Neuron (in vitro differentiated cells): ENCODE data around the gene UBE2D4.

Experiments
- H2AFZ ChIP-seq: one replicate; pipeline ENCODE4 v1.6.1; 2013; ENCODE audit warnings: low read depth, mild to moderate bottlenecking, inconsistent platforms, low read length, moderate library complexity
- H3K27me3 ChIP-seq: one replicate; pipeline ENCODE4 v1.6.1; 2013; ENCODE audit warnings: low read length; ENCODE audit not compliant: insufficient read depth
- H3K36me3 ChIP-seq: one replicate; pipeline ENCODE4 v1.6.1; 2013; ENCODE audit warnings: low read length; ENCODE audit not compliant: insufficient read depth
- H3K4me1 ChIP-seq: one replicate; pipeline ENCODE4 v1.6.1; 2013; ENCODE audit warnings: low read length; ENCODE audit not compliant: insufficient read depth
- H3K4me3 ChIP-seq: 2 replicates; pipeline ENCODE4 v1.5.1; 2013; ENCODE audit warnings: mild to moderate bottlenecking, low read length, moderate library complexity
- H3K9me3 ChIP-seq: one replicate; pipeline ENCODE4 v1.6.1; 2013; ENCODE audit warnings: low read length

UBE2D4 gene

DNA sequence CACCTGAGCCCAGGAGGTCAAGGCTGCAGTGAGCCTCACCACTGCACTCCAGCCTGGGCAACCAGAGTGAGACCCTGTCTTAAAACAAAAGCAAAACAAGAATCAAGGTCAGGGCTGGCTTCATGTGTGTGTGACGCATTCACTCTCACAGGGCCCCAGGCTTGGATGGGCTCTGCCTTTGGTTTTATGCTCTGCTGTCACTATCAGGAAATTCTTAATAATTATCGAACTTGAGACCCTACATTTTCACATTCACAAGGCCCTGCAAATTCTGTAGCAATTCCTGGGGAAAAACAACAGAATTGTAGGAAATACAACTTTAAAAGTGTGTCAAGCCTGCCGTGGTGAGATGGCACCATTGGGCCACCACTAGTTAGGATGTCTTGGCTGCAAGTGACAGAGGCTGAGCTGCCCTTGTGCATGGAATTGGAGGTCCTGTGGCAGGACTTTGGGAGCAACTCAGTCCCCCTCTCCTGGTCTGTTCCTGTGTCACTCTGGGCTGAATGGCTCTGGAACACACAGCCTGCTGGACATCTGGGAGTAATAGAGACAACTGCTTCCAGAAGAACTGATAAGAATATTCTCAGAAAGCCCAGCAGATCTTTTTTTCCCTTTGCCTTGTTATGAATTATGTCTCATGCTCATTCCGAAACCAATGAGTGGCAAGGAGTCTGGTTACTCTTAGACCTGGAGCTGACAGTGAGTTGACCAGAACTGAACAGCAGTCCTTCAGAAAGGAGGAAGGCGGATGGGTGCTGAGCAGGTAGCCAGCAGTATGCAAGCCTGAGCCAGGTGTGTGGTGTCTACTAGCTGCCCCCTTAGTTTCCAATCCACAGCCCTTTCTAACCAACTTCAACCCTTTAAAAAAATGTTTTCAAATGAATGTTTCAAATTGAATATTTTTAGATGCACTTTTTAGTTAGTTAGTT is 3.6 kb downstream of the UBE2D4 start:
- Histone ChIP-seq H2AFZ (no peak overlapping the region), H3K4me1 (peaks cover 7% of the 10 kb centered on the region), H3K4me3 (no peak overlapping the region), H3K27me3 (no peaks in the 10 kb centered on the region), H3K36me3 (no peaks in the 10 kb centered on the region), H3K9me3 (peaks cover 2% of the 10 kb centered on the region)

GRCh38 chr7:43931346-43931745 is 5.1 kb downstream of the UBE2D4 start:
- H3K4me1 ChIP-seq: peaks cover 4% of the 10 kb centered on the region
- H2AFZ ChIP-seq: no peak overlapping the region
- no peaks in the 10 kb centered on the region for H3K27me3 ChIP-seq
- no peak overlapping the region for H3K4me3 ChIP-seq
- peaks cover 2% of the 10 kb centered on the region for H3K9me3 ChIP-seq
- H3K36me3 ChIP-seq: no peaks in the 10 kb centered on the region

- Histone ChIP-seq H3K36me3 (no peaks in the 10 kb centered on the region), H3K27me3 (no peaks in the 10 kb centered on the region), H3K4me3 (no peak overlapping the region), H3K9me3 (no peaks in the 10 kb centered on the region), H2AFZ (no peak overlapping the region), H3K4me1 (no peaks in the 10 kb centered on the region)
These were observed 7.8 kb downstream of the UBE2D4 start for GRCh38 chr7:43933902-43934560.

DNA sequence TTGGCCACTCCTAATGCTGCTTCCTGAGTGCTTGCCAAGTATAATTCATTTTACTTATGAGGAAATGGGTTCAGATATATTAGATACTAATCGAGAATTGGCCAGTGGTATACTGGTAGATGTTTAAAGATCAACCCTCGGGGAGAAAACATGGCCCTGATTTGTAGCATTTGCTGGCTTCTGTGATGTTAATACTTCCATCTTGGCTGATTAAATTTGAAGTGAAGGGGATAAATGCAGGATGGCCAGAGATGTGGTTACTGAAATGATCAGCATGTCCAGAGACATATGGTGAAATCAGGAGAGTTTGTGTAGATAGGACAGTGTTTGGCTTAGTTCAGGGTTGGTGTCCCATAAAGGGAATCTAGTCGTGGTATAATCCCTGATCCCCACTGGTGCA is 11.2 kb downstream of the UBE2D4 start:
- Histone ChIP-seq H3K36me3 (no peaks in the 10 kb centered on the region), H3K27me3 (no peaks in the 10 kb centered on the region), H3K4me3 (no peak overlapping the region), H3K4me1 (no peaks in the 10 kb centered on the region), H2AFZ (no peak overlapping the region), H3K9me3 (no peaks in the 10 kb centered on the region)

GRCh38 chr7:43938892-43939482 is 12.8 kb downstream of the UBE2D4 start:
- Histone ChIP-seq H3K4me3 (no peak overlapping the region), H3K4me1 (no peaks in the 10 kb centered on the region), H2AFZ (no peak overlapping the region), H3K27me3 (no peaks in the 10 kb centered on the region), H3K9me3 (no peaks in the 10 kb centered on the region), H3K36me3 (peaks cover 7% of the 10 kb centered on the region)

DNA sequence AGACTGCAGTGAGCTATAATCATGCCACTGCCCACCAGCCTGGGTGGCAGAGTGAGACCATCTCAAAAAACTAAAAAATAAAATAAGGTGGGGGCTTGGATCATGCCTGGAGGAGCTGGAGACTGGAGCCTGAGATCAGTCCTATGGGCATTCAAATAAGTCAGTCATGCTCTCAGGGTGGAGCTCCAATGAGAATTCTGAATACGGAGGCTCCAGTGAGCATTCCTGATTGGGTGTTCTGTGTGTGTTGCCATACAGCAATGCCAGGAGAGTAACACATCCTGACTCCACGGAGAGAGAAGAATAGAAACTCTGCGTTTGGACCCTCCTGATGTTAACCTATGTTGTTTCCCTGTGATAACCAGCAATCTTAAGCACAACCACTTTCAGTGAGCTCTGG is 16.0 kb downstream of the UBE2D4 start:
- Histone ChIP-seq H3K4me3 (no peak overlapping the region), H3K36me3 (peaks cover 13% of the 10 kb centered on the region), H3K9me3 (no peaks in the 10 kb centered on the region), H2AFZ (no peak overlapping the region), H3K4me1 (no peaks in the 10 kb centered on the region), H3K27me3 (no peaks in the 10 kb centered on the region)

GRCh38 chr7:43942997-43943396 is 16.8 kb downstream of the UBE2D4 start:
- peaks cover 13% of the 10 kb centered on the region for H3K36me3 ChIP-seq
- H2AFZ ChIP-seq: no peak overlapping the region
- no peak overlapping the region for H3K4me3 ChIP-seq
- no peaks in the 10 kb centered on the region for H3K4me1 ChIP-seq
- H3K9me3 ChIP-seq: no peaks in the 10 kb centered on the region
- no peaks in the 10 kb centered on the region for H3K27me3 ChIP-seq

- Histone ChIP-seq H3K27me3 (no peaks in the 10 kb centered on the region), H3K9me3 (no peaks in the 10 kb centered on the region), H3K4me3 (no peak overlapping the region), H3K4me1 (no peaks in the 10 kb centered on the region), H2AFZ (no peak overlapping the region), H3K36me3 (peaks cover 18% of the 10 kb centered on the region)
These were observed 17.4 kb downstream of the UBE2D4 start for GRCh38 chr7:43943417-43944187.

GRCh38 chr7:43944286-43944685 is 18.1 kb downstream of the UBE2D4 start:
- no peaks in the 10 kb centered on the region for H3K4me1 ChIP-seq
- no peaks in the 10 kb centered on the region for H3K9me3 ChIP-seq
- H3K27me3 ChIP-seq: no peaks in the 10 kb centered on the region
- H3K36me3 ChIP-seq: peaks cover 19% of the 10 kb centered on the region
- H3K4me3 ChIP-seq: no peak overlapping the region
- no peak overlapping the region for H2AFZ ChIP-seq

- Histone ChIP-seq H2AFZ (no peak overlapping the region), H3K9me3 (no peaks in the 10 kb centered on the region), H3K4me1 (no peaks in the 10 kb centered on the region), H3K4me3 (no peak overlapping the region), H3K27me3 (no peaks in the 10 kb centered on the region), H3K36me3 (peaks cover 24% of the 10 kb centered on the region)
These were observed 25.8 kb downstream of the UBE2D4 start for GRCh38 chr7:43952028-43952427.

DNA sequence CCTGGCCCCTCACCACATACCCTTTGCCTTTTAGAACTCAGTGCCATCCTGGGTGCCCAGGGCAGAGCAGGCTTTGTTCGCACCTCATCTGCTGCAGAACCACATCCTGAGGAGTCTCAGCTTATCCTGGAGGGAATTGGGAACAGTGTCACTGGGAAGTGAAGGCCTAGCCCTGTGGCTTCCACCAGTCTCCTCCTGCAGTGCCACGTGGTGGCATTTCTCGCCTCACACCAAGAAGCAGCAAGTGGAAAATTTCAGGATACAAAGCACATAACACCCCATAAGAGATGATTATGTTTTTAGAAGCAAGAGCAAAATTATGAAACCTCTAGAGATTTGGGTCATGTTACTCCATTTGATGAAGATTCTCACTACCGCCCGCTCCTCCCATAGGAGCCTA is 26.8 kb downstream of the UBE2D4 start:
- Histone ChIP-seq H3K9me3 (no peaks in the 10 kb centered on the region), H3K4me1 (no peaks in the 10 kb centered on the region), H3K36me3 (peaks cover 24% of the 10 kb centered on the region), H2AFZ (no peak overlapping the region), H3K27me3 (no peaks in the 10 kb centered on the region), H3K4me3 (no peak overlapping the region)

DNA sequence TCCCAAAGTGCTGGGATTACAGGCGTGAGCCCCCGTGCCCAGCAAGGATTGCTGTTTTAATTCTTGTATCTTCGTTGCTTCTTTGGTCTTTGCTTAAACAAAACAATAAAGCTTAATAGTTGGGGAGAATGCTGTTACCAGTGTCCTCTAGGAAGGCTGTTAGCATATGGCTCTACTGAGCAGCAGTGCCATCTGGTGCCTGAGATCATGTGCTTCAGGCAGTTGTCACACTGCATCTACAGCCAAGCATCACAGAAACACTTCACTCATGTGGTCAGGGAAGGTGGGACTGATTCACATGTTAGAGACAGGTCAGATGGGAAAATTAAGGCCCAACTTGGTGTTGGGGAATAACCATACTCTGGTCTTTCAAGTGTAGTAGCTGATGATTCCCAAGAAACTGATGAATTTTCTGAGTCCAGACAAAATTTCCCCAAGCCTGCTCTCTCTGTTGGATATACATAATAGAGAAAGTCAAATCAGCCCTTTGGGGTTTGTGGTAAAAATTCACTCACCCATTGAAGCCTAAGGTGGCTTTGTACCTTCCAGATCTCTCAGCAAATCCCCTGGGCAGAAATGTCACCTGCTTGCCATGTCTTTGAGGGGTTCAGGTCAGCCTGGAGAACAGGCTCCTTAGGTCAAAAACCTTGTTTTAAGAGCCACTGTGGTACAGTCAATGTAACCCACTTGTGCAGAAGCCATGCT is 28.4 kb downstream of the UBE2D4 start:
- Histone ChIP-seq H3K4me3 (no peak overlapping the region), H3K27me3 (no peaks in the 10 kb centered on the region), H3K36me3 (peaks cover 18% of the 10 kb centered on the region), H3K4me1 (no peaks in the 10 kb centered on the region), H2AFZ (no peak overlapping the region), H3K9me3 (no peaks in the 10 kb centered on the region)
